ENCODE measurements around the gene EMILIN1. TPM values are rescaled to one million over a fixed set of nuclear protein-coding genes. Genes with fewer than 3 reads are reported as not detected.

The EMILIN1 gene
- polyA plus RNA-seq, 1 of the 3 experiments (the other 2 are of a cell fraction), result 286 TPM

DNA sequence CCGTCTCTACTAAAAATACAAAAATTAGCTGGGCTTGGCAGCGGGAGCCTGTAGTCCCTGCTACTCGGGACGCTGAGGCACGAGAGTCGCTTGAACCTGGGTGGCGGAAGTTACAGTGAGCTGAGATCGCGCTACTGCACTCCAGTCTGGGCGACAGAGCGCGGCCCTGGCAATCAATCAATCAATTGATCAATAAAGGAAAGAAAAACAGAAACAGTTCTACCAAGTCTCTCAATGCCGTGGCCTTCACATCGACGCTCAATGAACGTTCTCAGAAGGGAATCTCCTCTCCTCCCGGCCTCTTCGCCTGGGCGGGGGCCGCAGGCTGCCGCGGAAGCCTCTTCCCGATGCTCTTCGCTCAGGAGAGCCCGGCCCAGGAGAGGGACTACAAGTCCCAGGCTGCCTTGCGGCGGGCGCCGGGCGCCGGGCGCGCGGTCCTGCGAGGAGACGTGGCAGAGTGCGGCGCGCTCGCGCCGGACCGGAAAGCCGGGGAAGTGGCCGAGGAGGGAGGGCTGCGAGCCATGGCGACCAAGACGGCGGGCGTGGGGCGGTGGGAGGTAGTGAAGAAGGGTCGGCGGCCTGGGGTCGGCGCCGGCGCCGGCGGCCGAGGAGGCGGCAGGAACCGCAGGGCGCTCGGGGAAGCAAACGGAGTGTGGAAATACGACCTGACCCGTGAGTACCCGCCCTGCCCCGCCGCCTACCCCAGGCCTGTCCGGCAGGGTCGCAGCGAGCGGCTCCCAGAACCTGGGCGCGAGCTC is 45.7 kb upstream of the EMILIN1 start, which contains the start of gene TMEM214 (continued):
- TF ChIP-seq TEAD4 (IDR thresholded peaks at IDR 0.05; ENCODE audit: borderline replicate concordance, insufficient read depth) (no peak), FOXM1 (IDR thresholded peaks at IDR 0.05; ENCODE audit: low read depth) (no peak), RCOR1 (IDR thresholded peaks at IDR 0.05; ENCODE audit: low read length) (0 out of 2 replicates have a peak, but pooled peaks have one; percentile 55), GABPA (IDR thresholded peaks at IDR 0.05; ENCODE audit: low read depth) (peak; percentile 54; the same call in 1 of the 2 replicates), EP300 (IDR thresholded peaks at IDR 0.05; ENCODE audit: borderline replicate concordance in 1 of 2, low read depth in 1 of 2, low read length in 1 of 2) (no peak), TCF12 (IDR thresholded peaks at IDR 0.05) (no peak), RFX5 (IDR thresholded peaks at IDR 0.05; ENCODE audit: low read length) (no peak), SMC3 (IDR thresholded peaks at IDR 0.05; ENCODE audit: low read depth, low read length) (no peak), EZH2phosphoT487 (IDR thresholded peaks at IDR 0.05; ENCODE audit: borderline replicate concordance, low read depth) (no peak), JUND (IDR thresholded peaks at IDR 0.05) (no peak)
- TF ChIP-seq, protein P1, sequence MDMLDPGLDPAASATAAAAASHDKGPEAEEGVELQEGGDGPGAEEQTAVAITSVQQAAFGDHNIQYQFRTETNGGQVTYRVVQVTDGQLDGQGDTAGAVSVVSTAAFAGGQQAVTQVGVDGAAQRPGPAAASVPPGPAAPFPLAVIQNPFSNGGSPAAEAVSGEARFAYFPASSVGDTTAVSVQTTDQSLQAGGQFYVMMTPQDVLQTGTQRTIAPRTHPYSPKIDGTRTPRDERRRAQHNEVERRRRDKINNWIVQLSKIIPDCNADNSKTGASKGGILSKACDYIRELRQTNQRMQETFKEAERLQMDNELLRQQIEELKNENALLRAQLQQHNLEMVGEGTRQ (IDR thresholded peaks at IDR 0.05; ENCODE audit: borderline replicate concordance, low read depth, low read length), result no peak
- TF ChIP-seq, protein P2, sequence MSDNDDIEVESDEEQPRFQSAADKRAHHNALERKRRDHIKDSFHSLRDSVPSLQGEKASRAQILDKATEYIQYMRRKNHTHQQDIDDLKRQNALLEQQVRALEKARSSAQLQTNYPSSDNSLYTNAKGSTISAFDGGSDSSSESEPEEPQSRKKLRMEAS (IDR thresholded peaks at IDR 0.05; ENCODE audit: low read depth), result no peak

- no peak for DNase-seq
- H3K4me1 ChIP-seq (ENCODE audit: control insufficient read depth in 1 of 2, insufficient read depth in 2 of 2, low read depth in 1 of 2, low read length in 1 of 2), result peaks cover 8 to 17% of the 10 kb centered on the region in 2 experiments; a peak in 3 of 4 replicates
- H2AFZ ChIP-seq (ENCODE audit: low read depth), result no peak overlapping the region
- WGBS (ENCODE audit: low lambda C conversion rate), result 18% methylated on average over 9 of the region's 11 CpGs
- peak overlapping the region; percentile 54 to 64; a peak in 2 of 4 replicates for H3K27ac ChIP-seq (ENCODE audit: low read depth in 2 of 2, low read length in 1 of 2)
- H3K9me3 ChIP-seq, result no peaks in the 10 kb centered on the region
- ChIA-PET POLR2A (interaction anchor here (0.7 to 3.0 kb wide), 6 partner anchors 10 to 54 kb away, joined by 3 to 16 read pairs (median 5); partner anchors contain the start of genes AGBL5, KHK and OST4), CTCF (interaction anchor here (1.0 to 33.3 kb wide), 14 partner anchors 11 to 247 kb away, joined by 3 to 1017 read pairs (median 4); partner anchors contain the start of genes AGBL5, EMILIN1, KHK and MAPRE3)
- H4K20me1 ChIP-seq (ENCODE audit: insufficient read depth), result no peaks in the 10 kb centered on the region; the same call in 1 of the 2 replicates
- no peaks in the 10 kb centered on the region for H3K27me3 ChIP-seq (ENCODE audit: insufficient read depth)
- no peaks in the 10 kb centered on the region for H3F3A ChIP-seq (replicated peaks; ENCODE audit: insufficient read depth)
- H3K9me2 ChIP-seq, result no peaks in the 10 kb centered on the region
- peak overlapping the region; percentile 92 for H3K9ac ChIP-seq
- H3K36me3 ChIP-seq (replicated peaks in 1 of 2; ENCODE audit: control insufficient read depth in 1 of 2, insufficient read depth in 2 of 2, low read length in 1 of 2), result peaks cover 28 to 39% of the 10 kb centered on the region in 2 experiments
- H3K4me2 ChIP-seq, result peak overlapping the region; percentile 98
- peak overlapping the region; percentile 87 to 95 for H3K4me3 ChIP-seq (ENCODE audit: low read depth in 2 of 2, low read length in 1 of 2)
- peaks cover 60% of the 10 kb centered on the region for H3K79me2 ChIP-seq (ENCODE audit: insufficient read depth)
- TF ChIP-seq, protein P3, sequence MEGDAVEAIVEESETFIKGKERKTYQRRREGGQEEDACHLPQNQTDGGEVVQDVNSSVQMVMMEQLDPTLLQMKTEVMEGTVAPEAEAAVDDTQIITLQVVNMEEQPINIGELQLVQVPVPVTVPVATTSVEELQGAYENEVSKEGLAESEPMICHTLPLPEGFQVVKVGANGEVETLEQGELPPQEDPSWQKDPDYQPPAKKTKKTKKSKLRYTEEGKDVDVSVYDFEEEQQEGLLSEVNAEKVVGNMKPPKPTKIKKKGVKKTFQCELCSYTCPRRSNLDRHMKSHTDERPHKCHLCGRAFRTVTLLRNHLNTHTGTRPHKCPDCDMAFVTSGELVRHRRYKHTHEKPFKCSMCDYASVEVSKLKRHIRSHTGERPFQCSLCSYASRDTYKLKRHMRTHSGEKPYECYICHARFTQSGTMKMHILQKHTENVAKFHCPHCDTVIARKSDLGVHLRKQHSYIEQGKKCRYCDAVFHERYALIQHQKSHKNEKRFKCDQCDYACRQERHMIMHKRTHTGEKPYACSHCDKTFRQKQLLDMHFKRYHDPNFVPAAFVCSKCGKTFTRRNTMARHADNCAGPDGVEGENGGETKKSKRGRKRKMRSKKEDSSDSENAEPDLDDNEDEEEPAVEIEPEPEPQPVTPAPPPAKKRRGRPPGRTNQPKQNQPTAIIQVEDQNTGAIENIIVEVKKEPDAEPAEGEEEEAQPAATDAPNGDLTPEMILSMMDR (IDR thresholded peaks at IDR 0.05), result 0 out of 2 replicates have a peak, but pooled peaks have one; percentile 12
- TF ChIP-seq TCF12 (IDR thresholded peaks at IDR 0.05), result no peak
Observed at GRCh38 chr2:27033253-27033852, 45.1 kb upstream of the EMILIN1 start.

All from SK-N-SH (cell line).